Measurements from ENCODE around the gene DNAH9.

- no peak for TF ChIP-seq ZNF274 (IDR thresholded peaks at IDR 0.05; ENCODE audit: borderline replicate concordance, extremely low read depth, low read length)
- TF ChIP-seq POLR2A (IDR thresholded peaks at IDR 0.05; ENCODE audit: control extremely low read depth in 1 of 2, low read depth in 2 of 2, low read length in 2 of 2), result no peak
- no peak for TF ChIP-seq EZH2 (IDR thresholded peaks at IDR 0.05; ENCODE audit: low read depth, low read length, severe bottlenecking)
- no peak for TF ChIP-seq CREB1 (IDR thresholded peaks at IDR 0.05)
- TF ChIP-seq CTCF (IDR thresholded peaks at IDR 0.05; ENCODE audit: control extremely low read depth in 1 of 3, insufficient read depth in 1 of 3, low read depth in 1 of 3, low read length in 3 of 3), result no peak
- TF ChIP-seq BACH1 (IDR thresholded peaks at IDR 0.05; ENCODE audit: low read length), result no peak
- TF ChIP-seq MAFK (IDR thresholded peaks at IDR 0.05; ENCODE audit: low read depth, low read length), result no peak
- TF ChIP-seq CEBPB (IDR thresholded peaks at IDR 0.05; ENCODE audit: low read depth, low read length), result no peak
- no peak for TF ChIP-seq POLR2AphosphoS5 (IDR thresholded peaks at IDR 0.05; ENCODE audit: low read depth, low read length)
- TF ChIP-seq EGR1 (IDR thresholded peaks at IDR 0.05; ENCODE audit: borderline replicate concordance, low read depth, low read length), result no peak
- no peak for TF ChIP-seq EP300 (IDR thresholded peaks at IDR 0.05; ENCODE audit: borderline replicate concordance in 1 of 2, low read depth in 2 of 2, low read length in 2 of 2)
- TF ChIP-seq CHD7 (IDR thresholded peaks at IDR 0.05; ENCODE audit: insufficient replicate concordance, low read length), result no peak
- TF ChIP-seq TAF1 (IDR thresholded peaks at IDR 0.05; ENCODE audit: low read depth, low read length), result no peak
Measured at GRCh38 chr17:11852231-11852630, 254.0 kb downstream of the DNAH9 start.

Data from H1 (cell line).